SJSA1 (cell line): ENCODE results near the gene CD300LB. TPM values are rescaled to one million over a fixed set of nuclear protein-coding genes. Genes with fewer than 3 reads are reported as not detected.

Source experiments
- DNase-seq, 2 experiments: peaks; one replicate each; pipeline ENCODE4 v3.0.0-alpha.2; 2015 to 2020; ENCODE audit warnings: low spot score in 2 of 2, low read depth in 1 of 2
- H3K27ac ChIP-seq: fragments of 250-450 bp; sonication (Bioruptor Pico); 2 replicates; pipeline ENCODE4 v1.5.1; 2020; ENCODE audit warnings: mild to moderate bottlenecking, moderate library complexity
- H3K27me3 ChIP-seq: fragments of 250-450 bp; sonication (Bioruptor Pico); replicated peaks from 2 replicates; pipeline ENCODE4 v1.5.1; 2020; ENCODE audit warnings: mild to moderate bottlenecking, moderate library complexity
- H3K36me3 ChIP-seq: fragments of 250-450 bp; sonication (Bioruptor Pico); 2 replicates; pipeline ENCODE4 v1.5.1; 2020; ENCODE audit warnings: mild to moderate bottlenecking
- H3K4me1 ChIP-seq: fragments of 250-450 bp; sonication (Bioruptor Pico); replicated peaks from 2 replicates; pipeline ENCODE4 v1.6.1; 2021; ENCODE audit warnings: mild to moderate bottlenecking
- H3K4me3 ChIP-seq: fragments of 250-450 bp; sonication (Bioruptor Pico); 2 replicates; pipeline ENCODE4 v1.5.1; 2020; ENCODE audit warnings: mild to moderate bottlenecking
- H3K9me3 ChIP-seq: fragments of 250-450 bp; sonication (Bioruptor Pico); replicated peaks from 2 replicates; pipeline ENCODE4 v1.5.1; 2020; ENCODE audit warnings: mild to moderate bottlenecking
- total RNA-seq: library from RNA; depleted of rRNA; stranded (reverse); fragments of >200 nt; shearing (Covaris generic); gene quantifications from 2 replicates; pipeline ENCODE4 v1.2.3, GENCODE V29; 2014

The CD300LB gene
- total RNA-seq, 1 experiment from 2014 or later: not detected

- H3K27me3 ChIP-seq: peaks cover 68% of the 10 kb centered on the region
- H3K4me3 ChIP-seq: no peak overlapping the region
- H3K9me3 ChIP-seq: 0 out of 2 replicates have a peak, but pooled peaks cover 2% of the 10 kb centered on the region
- H3K4me1 ChIP-seq: no peaks in the 10 kb centered on the region
- H3K27ac ChIP-seq: no peak overlapping the region
- H3K36me3 ChIP-seq: no peaks in the 10 kb centered on the region
- no peak for DNase-seq
These were observed 12.9 kb upstream of the CD300LB start for GRCh38 chr17:74543891-74544760.

GRCh38 chr17:74543406-74543805, 12.1 kb upstream of the CD300LB start:
- Histone ChIP-seq H3K4me3 (no peak overlapping the region), H3K36me3 (no peaks in the 10 kb centered on the region), H3K27ac (no peak overlapping the region), H3K27me3 (peaks cover 63% of the 10 kb centered on the region), H3K9me3 (0 out of 2 replicates have a peak, but pooled peaks cover 2% of the 10 kb centered on the region), H3K4me1 (no peaks in the 10 kb centered on the region)
- DNase-seq: no peak

- H3K36me3 ChIP-seq: no peaks in the 10 kb centered on the region
- no peaks in the 10 kb centered on the region for H3K4me1 ChIP-seq
- no peak for DNase-seq
- peaks cover 67% of the 10 kb centered on the region for H3K27me3 ChIP-seq
- no peak overlapping the region for H3K4me3 ChIP-seq
- H3K27ac ChIP-seq: no peak overlapping the region
- 0 out of 2 replicates have a peak, but pooled peaks cover 2% of the 10 kb centered on the region for H3K9me3 ChIP-seq
These were observed 11.6 kb upstream of the CD300LB start for GRCh38 chr17:74542727-74543383.

DNA sequence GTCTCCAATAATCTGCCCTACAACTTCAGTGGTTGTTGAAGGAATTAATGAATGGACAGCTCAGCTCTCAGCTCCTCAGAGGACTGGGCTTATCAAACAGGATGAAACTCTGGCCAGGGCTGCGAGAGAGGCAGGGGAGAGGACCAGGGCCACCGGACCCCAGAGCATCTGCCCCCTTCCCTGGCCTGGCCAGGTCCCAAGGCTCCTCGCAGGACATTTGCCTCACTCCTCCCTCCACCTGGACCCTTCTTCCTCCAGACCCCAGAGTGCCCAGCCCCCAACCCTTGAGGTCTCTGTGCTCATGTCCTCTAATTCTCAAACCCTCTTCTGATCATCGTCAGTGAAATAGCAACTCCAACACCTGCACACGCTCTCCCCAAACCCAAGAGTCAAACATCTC, 10.9 kb upstream of the CD300LB start:
- no peak overlapping the region for H3K4me3 ChIP-seq
- H3K4me1 ChIP-seq: no peaks in the 10 kb centered on the region
- no peak overlapping the region for H3K27ac ChIP-seq
- H3K9me3 ChIP-seq: 0 out of 2 replicates have a peak, but pooled peaks cover 2% of the 10 kb centered on the region
- no peak for DNase-seq
- H3K36me3 ChIP-seq: no peaks in the 10 kb centered on the region
- peaks cover 73% of the 10 kb centered on the region for H3K27me3 ChIP-seq

DNA sequence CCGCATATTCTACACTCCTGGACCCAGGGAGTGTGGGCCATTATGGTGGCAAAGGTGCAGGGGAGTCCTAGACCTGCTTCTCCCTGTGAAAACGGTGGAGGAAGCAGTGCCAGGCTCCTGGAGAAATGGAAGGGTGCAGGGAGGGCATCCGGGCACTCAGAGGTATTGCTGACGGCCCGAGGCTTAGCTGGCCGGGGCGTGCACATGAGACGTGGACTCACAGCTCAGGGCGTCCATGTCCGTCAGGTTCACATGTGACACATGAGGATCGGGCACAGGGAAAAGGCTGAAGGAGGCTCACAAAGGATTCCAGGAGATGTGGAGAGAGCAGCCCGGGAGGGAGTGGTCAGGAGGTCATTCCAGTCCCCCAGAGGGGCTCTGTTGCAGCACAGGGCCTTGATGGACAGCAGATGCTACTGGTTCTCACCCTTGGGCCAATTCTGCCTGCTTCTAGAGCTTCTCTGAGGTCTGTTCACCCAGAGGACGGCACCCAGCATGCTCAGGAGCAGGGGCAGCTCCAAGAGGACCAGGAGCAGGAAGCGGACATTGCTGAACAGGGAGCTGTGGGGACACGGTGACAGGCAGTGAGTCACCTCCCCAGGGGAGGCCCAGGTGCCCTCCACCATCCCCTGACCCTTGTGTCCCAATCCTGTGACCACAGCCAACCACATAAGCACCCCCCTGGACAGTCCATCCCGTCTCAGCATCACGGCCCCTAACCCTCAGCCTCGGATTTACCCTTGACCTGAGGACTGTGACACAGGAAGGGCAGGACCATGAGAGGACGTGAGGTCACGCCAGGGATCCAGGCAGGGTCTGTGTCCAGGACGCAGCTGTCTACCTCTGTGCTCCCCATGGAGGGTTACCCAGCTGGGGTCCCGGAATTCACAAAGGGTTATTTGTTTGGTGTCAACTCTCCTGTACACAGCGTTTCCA, 10.2 kb upstream of the CD300LB start:
- no peaks in the 10 kb centered on the region for H3K36me3 ChIP-seq
- 0 out of 2 replicates have a peak, but pooled peaks cover 2% of the 10 kb centered on the region for H3K9me3 ChIP-seq
- H3K4me3 ChIP-seq: no peak overlapping the region
- DNase-seq: no peak
- H3K4me1 ChIP-seq: no peaks in the 10 kb centered on the region
- no peak overlapping the region for H3K27ac ChIP-seq
- H3K27me3 ChIP-seq: peaks cover 73% of the 10 kb centered on the region

DNA sequence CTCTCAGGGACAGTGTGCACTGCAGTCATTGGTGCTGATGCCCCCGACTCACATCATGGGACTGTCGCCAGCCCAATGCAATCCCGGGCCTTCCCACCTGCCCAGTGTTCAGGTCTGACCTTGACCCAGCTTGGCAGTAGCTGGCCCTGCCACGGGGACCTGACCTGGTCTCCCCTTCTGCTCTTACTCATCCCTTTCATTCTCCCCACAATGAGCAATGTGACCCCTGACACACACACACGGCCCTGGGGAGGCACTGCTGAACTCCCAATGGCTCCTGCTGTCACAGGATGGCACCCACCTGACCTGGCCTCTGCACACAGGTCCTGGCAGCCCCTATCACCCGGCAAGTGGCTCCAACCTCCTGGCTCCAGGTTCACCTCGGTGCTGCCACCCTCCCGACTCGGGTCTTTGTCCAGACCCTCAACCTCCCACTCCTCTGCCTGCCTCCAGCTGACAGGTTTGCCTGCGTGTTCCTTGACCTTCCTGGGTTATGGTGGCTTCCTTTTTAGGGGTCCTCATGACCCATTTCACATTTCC, 8.1 kb upstream of the CD300LB start:
- Histone ChIP-seq H3K4me3 (no peak overlapping the region), H3K9me3 (0 out of 2 replicates have a peak, but pooled peaks cover 2% of the 10 kb centered on the region), H3K36me3 (no peaks in the 10 kb centered on the region), H3K27ac (no peak overlapping the region), H3K27me3 (peaks cover 72% of the 10 kb centered on the region), H3K4me1 (no peaks in the 10 kb centered on the region)
- DNase-seq: no peak

DNA sequence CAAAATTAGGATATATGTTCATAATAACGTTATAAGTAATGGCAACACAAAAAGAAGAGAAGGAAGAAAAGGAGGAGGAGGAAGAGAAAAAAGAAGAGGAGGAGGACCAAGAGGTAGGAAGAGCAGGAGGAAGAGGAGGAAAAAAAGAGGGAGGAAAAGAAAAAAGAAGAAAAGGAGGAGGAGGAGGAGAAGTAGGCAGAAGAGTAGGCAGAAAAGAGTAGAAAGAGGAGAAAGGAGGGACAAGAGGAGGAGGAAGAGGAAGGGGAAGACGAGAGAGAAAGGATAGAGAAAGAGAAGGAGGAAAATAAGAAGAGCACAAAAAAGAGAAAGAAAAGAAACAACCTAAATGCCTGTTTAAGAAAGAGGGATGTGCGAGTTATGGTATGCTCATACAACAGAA, 5.6 kb upstream of the CD300LB start:
- Histone ChIP-seq H3K27ac (no peak overlapping the region), H3K9me3 (0 out of 2 replicates have a peak, but pooled peaks cover 2% of the 10 kb centered on the region), H3K4me1 (no peaks in the 10 kb centered on the region), H3K27me3 (peaks cover 58% of the 10 kb centered on the region), H3K36me3 (no peaks in the 10 kb centered on the region), H3K4me3 (no peak overlapping the region)
- DNase-seq: no peak

GRCh38 chr17:74532115-74532514, 840 bp upstream of the CD300LB start:
- H3K36me3 ChIP-seq: no peaks in the 10 kb centered on the region
- H3K9me3 ChIP-seq: no peaks in the 10 kb centered on the region
- H3K27ac ChIP-seq: no peak overlapping the region
- H3K27me3 ChIP-seq: peaks cover 47% of the 10 kb centered on the region
- H3K4me3 ChIP-seq: no peak overlapping the region
- H3K4me1 ChIP-seq: no peaks in the 10 kb centered on the region
- peak in 1 of 2 experiments; percentile 31 for DNase-seq

DNA sequence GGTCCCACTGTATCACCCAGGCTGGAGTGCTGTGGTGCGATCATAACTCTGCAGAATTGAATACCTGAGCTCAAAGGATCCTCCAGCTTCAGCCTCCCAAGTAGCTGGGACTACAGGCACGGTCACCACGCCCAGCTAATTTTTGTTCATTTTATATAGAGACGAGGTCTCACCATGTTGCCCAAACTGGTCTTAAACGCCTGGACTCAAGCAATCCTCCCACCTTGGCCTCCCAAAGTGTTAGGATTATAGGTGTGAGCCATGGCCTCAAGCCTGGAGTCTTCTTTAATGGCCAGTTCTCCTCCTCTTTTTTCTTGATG, 484 bp downstream of the CD300LB start:
- H3K9me3 ChIP-seq: no peaks in the 10 kb centered on the region
- H3K27ac ChIP-seq: no peak overlapping the region

DNA sequence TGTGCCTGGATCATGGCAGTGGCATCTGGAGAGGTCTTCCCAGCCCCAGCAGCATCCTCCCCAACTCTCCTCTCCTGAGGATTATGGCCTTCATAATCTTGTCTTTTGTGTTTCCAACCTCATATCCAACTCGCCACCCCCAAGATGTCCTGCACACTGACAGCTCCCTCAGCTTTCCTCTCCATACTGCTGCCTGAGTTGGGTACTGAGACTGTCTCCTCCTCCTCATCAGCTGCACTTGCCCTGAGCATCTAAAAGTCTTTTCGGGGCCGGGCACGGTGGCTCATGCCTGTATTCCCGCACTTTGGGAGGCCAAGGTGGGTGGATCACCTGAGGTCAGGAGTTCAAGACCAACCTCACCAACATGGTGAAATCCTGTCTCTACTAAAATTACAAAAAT, 2.0 kb downstream of the CD300LB start:
- DNase-seq: no peak
- Histone ChIP-seq H3K4me3 (no peak overlapping the region), H3K36me3 (no peaks in the 10 kb centered on the region), H3K27ac (no peak overlapping the region), H3K27me3 (peaks cover 37% of the 10 kb centered on the region), H3K4me1 (no peaks in the 10 kb centered on the region), H3K9me3 (no peaks in the 10 kb centered on the region)

More for the DNA sequence above, 484 bp downstream of the CD300LB start:
- no peak overlapping the region for H3K4me3 ChIP-seq
- no peaks in the 10 kb centered on the region for H3K36me3 ChIP-seq
- peaks cover 42% of the 10 kb centered on the region for H3K27me3 ChIP-seq
- H3K4me1 ChIP-seq: no peaks in the 10 kb centered on the region
- no peak for DNase-seq

- H3K9me3 ChIP-seq: no peaks in the 10 kb centered on the region
- peaks cover 37% of the 10 kb centered on the region for H3K27me3 ChIP-seq
- peak in 1 of 2 experiments; percentile 30 for DNase-seq
- H3K36me3 ChIP-seq: no peaks in the 10 kb centered on the region
- H3K4me3 ChIP-seq: no peak overlapping the region
- H3K4me1 ChIP-seq: no peaks in the 10 kb centered on the region
- no peak overlapping the region for H3K27ac ChIP-seq
These were observed 2.6 kb downstream of the CD300LB start for GRCh38 chr17:74528491-74529199.

DNA sequence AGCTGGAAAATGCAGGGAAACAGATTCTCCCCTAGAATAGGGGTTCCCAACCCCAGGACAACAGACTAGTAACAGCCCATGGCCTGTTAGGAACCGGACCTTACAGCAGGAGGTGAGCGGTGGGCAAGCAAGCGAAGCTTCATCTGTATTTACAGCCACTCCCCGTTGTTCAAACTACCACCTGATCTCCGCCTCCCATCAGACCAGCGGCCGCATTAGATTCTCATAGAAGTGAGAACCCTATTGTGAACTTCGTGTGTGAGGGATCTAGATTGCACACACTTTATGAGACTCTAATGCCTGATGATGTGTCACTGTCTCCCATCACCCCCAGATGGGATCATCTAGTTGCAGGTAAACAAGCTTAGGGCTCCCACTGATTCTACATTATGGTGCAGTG, 3.5 kb downstream of the CD300LB start:
- Histone ChIP-seq H3K9me3 (0 out of 2 replicates have a peak, but pooled peaks cover 2% of the 10 kb centered on the region), H3K27me3 (peaks cover 32% of the 10 kb centered on the region), H3K36me3 (no peaks in the 10 kb centered on the region), H3K4me1 (no peaks in the 10 kb centered on the region), H3K27ac (no peak overlapping the region), H3K4me3 (no peak overlapping the region)
- DNase-seq: peak in 1 of 2 experiments; percentile 25

DNA sequence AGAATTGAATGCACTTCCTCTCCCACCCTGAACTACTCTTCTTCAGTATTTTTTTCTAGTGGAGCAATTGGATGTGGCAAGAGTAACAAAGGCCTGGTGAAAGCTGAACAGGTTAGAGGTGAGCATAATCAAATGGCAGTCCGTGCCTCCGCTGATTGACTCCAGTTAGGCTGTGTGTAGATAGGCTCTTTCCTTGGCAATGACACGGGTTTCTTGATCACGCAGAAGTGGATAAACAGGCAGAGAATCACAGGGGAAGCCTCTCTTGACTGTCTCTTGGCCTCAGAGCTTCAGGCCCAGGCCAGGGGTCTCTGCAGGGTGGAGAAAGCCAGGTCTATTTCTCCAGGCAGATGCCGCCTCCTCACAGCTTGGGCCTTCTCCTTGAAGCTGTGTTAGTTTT, 4.2 kb downstream of the CD300LB start:
- H3K9me3 ChIP-seq: 0 out of 2 replicates have a peak, but pooled peaks cover 2% of the 10 kb centered on the region
- no peak overlapping the region for H3K4me3 ChIP-seq
- H3K4me1 ChIP-seq: no peaks in the 10 kb centered on the region
- H3K27ac ChIP-seq: no peak overlapping the region
- H3K27me3 ChIP-seq: peaks cover 31% of the 10 kb centered on the region
- H3K36me3 ChIP-seq: no peaks in the 10 kb centered on the region
- DNase-seq: peak in 1 of 2 experiments; percentile 30
